Measurements from ENCODE around the gene CEP112.

GRCh38 chr17:66240630-66241029 lies 48.7 kb upstream of the CEP112 start:
- TF ChIP-seq EZH2 (IDR thresholded peaks at IDR 0.05) (no peak), POLR2AphosphoS5 (IDR thresholded peaks at IDR 0.05; ENCODE audit: borderline replicate concordance, low read depth, low read length) (no peak), FOXP2 (optimal IDR thresholded peaks at IDR 0.05; ENCODE audit: control extremely low read depth, extremely low read length, insufficient read depth) (no peak)

Measured in SK-N-MC (cell line).